RWPE2 (cell line): ENCODE data around the gene TRAK2.
A peak's percentile ranks its signal among the peaks of the same experiment; 100 is the strongest.
"Not testable (repeated sequence)": the region's sequence is repeated elsewhere in the genome, so short reads cannot be mapped to it uniquely, and the experiment has no call there.

ENCODE experiments used
- ATAC-seq: fragments of 200-7000 bp; cut with Tn5 transposase; 3 replicates; pipeline ENCODE4 v1.9.1; 2021; ENCODE audit warnings: low read depth
- DNase-seq: peaks from one replicate; pipeline ENCODE4 v3.0.0-alpha.2; 2020; ENCODE audit warnings: low spot score
- H3K27ac ChIP-seq: fragments of 450-650 bp; 2 replicates; pipeline ENCODE4 v1.5.1; 2017; ENCODE audit warnings: mild to moderate bottlenecking; ENCODE audit not compliant: poor library complexity, severe bottlenecking
- H3K27me3 ChIP-seq: fragments of 250-450 bp; sonication (Bioruptor Pico); 2 replicates; pipeline ENCODE4 v1.5.1; 2021; ENCODE audit warnings: mild to moderate bottlenecking, moderate library complexity; ENCODE audit not compliant: insufficient read depth, poor library complexity, severe bottlenecking
- H3K36me3 ChIP-seq: fragments of 250-450 bp; sonication (Bioruptor Pico); 2 replicates; pipeline ENCODE4 v1.5.1; 2020; ENCODE audit warnings: low read depth, mild to moderate bottlenecking, moderate library complexity
- H3K4me1 ChIP-seq: fragments of 250-450 bp; sonication (Bioruptor Pico); 2 replicates; pipeline ENCODE4 v1.5.1; 2021; ENCODE audit warnings: mild to moderate bottlenecking, moderate library complexity; ENCODE audit not compliant: insufficient read depth, poor library complexity, severe bottlenecking
- H3K4me3 ChIP-seq: fragments of 250-450 bp; sonication (Bioruptor Pico); 2 replicates; pipeline ENCODE4 v1.5.1; 2021; ENCODE audit warnings: mild to moderate bottlenecking, moderate library complexity; ENCODE audit not compliant: severe bottlenecking
- H3K9me3 ChIP-seq: fragments of 250-450 bp; sonication (Bioruptor Pico); 2 replicates; pipeline ENCODE4 v1.5.1; 2021; ENCODE audit warnings: mild to moderate bottlenecking, moderate library complexity; ENCODE audit not compliant: severe bottlenecking
- CTCF ChIP-seq: fragments of 450-650 bp; IDR thresholded peaks from one replicate; pipeline ENCODE4 v1.5.1; 2017; ENCODE audit warnings: mild to moderate bottlenecking, moderate library complexity; ENCODE audit not compliant: poor library complexity, severe bottlenecking

TRAK2 gene

GRCh38 chr2:201448061-201448460, 3.2 kb downstream of the TRAK2 start:
- no peak for DNase-seq
- Histone ChIP-seq H3K36me3 (peaks cover 9% of the 10 kb centered on the region; the same call in 1 of the 2 replicates), H3K27ac (no peak overlapping the region), H3K27me3 (no peaks in the 10 kb centered on the region), H3K4me3 (no peak overlapping the region), H3K4me1 (no peaks in the 10 kb centered on the region), H3K9me3 (no peaks in the 10 kb centered on the region)
- ATAC-seq = no peak
- TF ChIP-seq CTCF = no peak

GRCh38 chr2:201447086-201447485, 4.2 kb downstream of the TRAK2 start:
- DNase-seq (no peak), ATAC-seq (no peak)
- Histone ChIP-seq H3K9me3 (no peaks in the 10 kb centered on the region), H3K4me3 (no peak overlapping the region), H3K4me1 (no peaks in the 10 kb centered on the region), H3K36me3 (peaks cover 9% of the 10 kb centered on the region; the same call in 1 of the 2 replicates), H3K27me3 (no peaks in the 10 kb centered on the region), H3K27ac (no peak overlapping the region)
- TF ChIP-seq CTCF = no peak

- TF ChIP-seq CTCF = no peak
- Histone ChIP-seq H3K27ac (no peak overlapping the region), H3K27me3 (no peaks in the 10 kb centered on the region), H3K4me1 (peaks cover 7% of the 10 kb centered on the region), H3K36me3 (peaks cover 13% of the 10 kb centered on the region), H3K4me3 (no peak overlapping the region), H3K9me3 (no peaks in the 10 kb centered on the region)
- no peak for ATAC-seq
- DNase-seq = no peak
These were observed 6.4 kb downstream of the TRAK2 start for GRCh38 chr2:201444746-201445465.

GRCh38 chr2:201441409-201441808, 9.8 kb downstream of the TRAK2 start:
- DNase-seq (no peak), ATAC-seq (no peak)
- H3K4me1 ChIP-seq = peaks cover 7% of the 10 kb centered on the region
- no peak overlapping the region for H3K27ac ChIP-seq
- no peak overlapping the region for H3K4me3 ChIP-seq
- H3K36me3 ChIP-seq = peaks cover 3% of the 10 kb centered on the region; the same call in 1 of the 2 replicates
- no peaks in the 10 kb centered on the region for H3K27me3 ChIP-seq
- H3K9me3 ChIP-seq = no peaks in the 10 kb centered on the region
- no peak for TF ChIP-seq CTCF

- Histone ChIP-seq H3K27me3 (no peaks in the 10 kb centered on the region), H3K4me3 (no peak overlapping the region), H3K4me1 (peaks cover 7% of the 10 kb centered on the region), H3K36me3 (peaks cover 3% of the 10 kb centered on the region; the same call in 1 of the 2 replicates), H3K27ac (no peak overlapping the region), H3K9me3 (no peaks in the 10 kb centered on the region)
- ATAC-seq (peak; percentile 49), DNase-seq (no peak)
- TF ChIP-seq CTCF = no peak
These were observed 11.1 kb downstream of the TRAK2 start for GRCh38 chr2:201440182-201440581.

- H3K27me3 ChIP-seq, H3K4me1 ChIP-seq, H3K9me3 ChIP-seq, H3K27ac ChIP-seq, H3K36me3 ChIP-seq, ATAC-seq, DNase-seq, H3K4me3 ChIP-seq: not testable (repeated sequence)
These were observed 11.8 kb downstream of the TRAK2 start for GRCh38 chr2:201439336-201439922.
